Measurements from ENCODE around the gene LARGE2. TPM values are rescaled to one million over a fixed set of nuclear protein-coding genes. Genes with fewer than 3 reads are reported as not detected.

LARGE2 gene
- total RNA-seq, 1 experiment from 2014 or later, result 124 TPM

GRCh38 chr11:45913942-45914635 lies 8.4 kb upstream of the LARGE2 start:
- Mint-ChIP-seq H3K9me3 (no peaks in the 10 kb centered on the region), H3K27ac (no peak overlapping the region), H3K36me3 (peaks cover 3% of the 10 kb centered on the region; the same call in 1 of the 2 replicates), H3K27me3 (ENCODE audit: low read depth) (no peaks in the 10 kb centered on the region), H3K4me1 (peaks cover 7% of the 10 kb centered on the region), H3K4me3 (no peak overlapping the region)
- ChIA-PET CTCF (interaction anchor here (1.6 kb wide), 1 partner anchor 13 kb away, joined by 4 read pairs; no protein-coding TSS in a partner anchor), POLR2A (no interaction called here)
- TF ChIP-seq RELA (CRISPR knock-in tag; IDR thresholded peaks at IDR 0.05; ENCODE audit: borderline replicate concordance) (no peak), JUN (CRISPR knock-in tag; IDR thresholded peaks at IDR 0.05) (no peak), USF2 (CRISPR knock-in tag; IDR thresholded peaks at IDR 0.05) (no peak), NFATC4 (CRISPR knock-in tag; IDR thresholded peaks at IDR 0.05) (no peak), ELF4 (CRISPR knock-in tag; IDR thresholded peaks at IDR 0.05; ENCODE audit: low read depth) (no peak)
- ATAC-seq (no peak), DNase-seq (ENCODE audit: low spot score) (no peak)

DNA sequence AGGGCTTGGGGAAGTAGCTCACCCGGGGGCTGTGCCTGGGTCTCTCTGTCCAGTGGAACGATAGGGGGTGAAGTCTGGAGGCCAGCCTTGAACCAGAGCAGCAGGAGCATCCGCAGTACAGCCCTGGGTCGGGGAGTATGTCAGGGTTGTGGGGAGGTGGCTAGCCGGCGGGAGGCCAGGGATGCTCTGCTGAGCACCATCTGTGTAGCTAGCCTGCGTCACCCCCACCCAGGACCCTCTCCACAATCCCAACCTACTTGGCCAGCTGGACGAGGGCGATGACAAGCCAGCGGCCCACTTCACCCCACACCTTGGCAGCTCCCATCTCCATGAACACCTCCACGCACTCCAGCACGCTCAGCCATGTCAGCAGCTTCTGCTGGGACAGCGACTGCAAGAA lies 7.0 kb upstream of the LARGE2 start:
- Mint-ChIP-seq H3K4me1 (peaks cover 20% of the 10 kb centered on the region), H3K27ac (no peak overlapping the region), H3K27me3 (ENCODE audit: low read depth) (no peaks in the 10 kb centered on the region), H3K4me3 (peak overlapping the region; percentile 27; the same call in 1 of the 2 replicates), H3K9me3 (no peaks in the 10 kb centered on the region), H3K36me3 (peaks cover 3% of the 10 kb centered on the region; the same call in 1 of the 2 replicates)
- CTCF ChIA-PET, result interaction anchor here (1.6 kb wide), 1 partner anchor 15 kb away, joined by 4 read pairs; no protein-coding TSS in a partner anchor
- no peak for DNase-seq (ENCODE audit: low spot score)
- ATAC-seq, result no peak
- POLR2A ChIA-PET, result no interaction called here
- TF ChIP-seq, protein P1, sequence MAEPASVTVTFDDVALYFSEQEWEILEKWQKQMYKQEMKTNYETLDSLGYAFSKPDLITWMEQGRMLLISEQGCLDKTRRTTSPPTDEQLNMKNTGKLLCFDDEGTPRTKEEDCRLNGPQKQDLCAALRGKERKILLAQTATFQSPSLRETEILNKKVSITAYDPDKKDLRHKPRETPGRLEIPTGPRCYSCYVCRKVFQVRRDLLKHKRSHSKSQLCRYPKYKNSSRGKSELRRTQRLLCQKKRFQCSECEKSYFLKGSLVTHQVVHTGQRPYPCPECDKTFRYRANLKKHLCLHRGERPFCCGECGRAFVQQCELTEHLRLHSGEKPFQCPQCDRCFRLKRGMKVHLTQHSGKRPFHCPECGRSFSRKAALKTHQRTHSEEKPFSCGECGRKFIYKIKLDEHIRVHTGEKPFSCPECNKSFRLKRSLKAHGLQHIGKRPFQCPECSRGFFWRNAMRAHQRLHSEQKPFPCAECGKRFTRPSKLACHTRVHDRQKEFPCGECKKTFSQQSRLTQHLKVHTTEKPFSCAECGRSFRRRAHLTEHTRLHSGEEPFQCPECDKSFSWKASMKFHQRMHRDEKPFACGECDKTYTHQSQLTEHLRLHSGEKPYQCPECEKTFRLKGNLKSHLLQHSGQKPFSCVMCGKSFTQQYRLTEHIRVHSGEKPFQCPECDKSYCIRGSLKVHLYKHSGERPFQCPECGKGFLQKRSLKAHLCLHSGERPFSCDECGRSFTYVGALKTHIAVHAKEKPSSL (CRISPR knock-in tag; conservative IDR thresholded peaks at IDR 0.05), result no peak
- TF ChIP-seq, protein P2, sequence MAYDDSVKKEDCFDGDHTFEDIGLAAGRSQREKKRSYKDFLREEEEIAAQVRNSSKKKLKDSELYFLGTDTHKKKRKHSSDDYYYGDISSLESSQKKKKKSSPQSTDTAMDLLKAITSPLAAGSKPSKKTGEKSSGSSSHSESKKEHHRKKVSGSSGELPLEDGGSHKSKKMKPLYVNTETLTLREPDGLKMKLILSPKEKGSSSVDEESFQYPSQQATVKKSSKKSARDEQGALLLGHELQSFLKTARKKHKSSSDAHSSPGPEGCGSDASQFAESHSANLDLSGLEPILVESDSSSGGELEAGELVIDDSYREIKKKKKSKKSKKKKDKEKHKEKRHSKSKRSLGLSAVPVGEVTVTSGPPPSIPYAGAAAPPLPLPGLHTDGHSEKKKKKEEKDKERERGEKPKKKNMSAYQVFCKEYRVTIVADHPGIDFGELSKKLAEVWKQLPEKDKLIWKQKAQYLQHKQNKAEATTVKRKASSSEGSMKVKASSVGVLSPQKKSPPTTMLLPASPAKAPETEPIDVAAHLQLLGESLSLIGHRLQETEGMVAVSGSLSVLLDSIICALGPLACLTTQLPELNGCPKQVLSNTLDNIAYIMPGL (CRISPR knock-in tag; IDR thresholded peaks at IDR 0.05), result no peak
- TF ChIP-seq, protein P3, sequence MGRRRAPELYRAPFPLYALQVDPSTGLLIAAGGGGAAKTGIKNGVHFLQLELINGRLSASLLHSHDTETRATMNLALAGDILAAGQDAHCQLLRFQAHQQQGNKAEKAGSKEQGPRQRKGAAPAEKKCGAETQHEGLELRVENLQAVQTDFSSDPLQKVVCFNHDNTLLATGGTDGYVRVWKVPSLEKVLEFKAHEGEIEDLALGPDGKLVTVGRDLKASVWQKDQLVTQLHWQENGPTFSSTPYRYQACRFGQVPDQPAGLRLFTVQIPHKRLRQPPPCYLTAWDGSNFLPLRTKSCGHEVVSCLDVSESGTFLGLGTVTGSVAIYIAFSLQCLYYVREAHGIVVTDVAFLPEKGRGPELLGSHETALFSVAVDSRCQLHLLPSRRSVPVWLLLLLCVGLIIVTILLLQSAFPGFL (CRISPR knock-in tag; IDR thresholded peaks at IDR 0.05; ENCODE audit: borderline replicate concordance), result no peak
- TF ChIP-seq ZNF423 (CRISPR knock-in tag; IDR thresholded peaks at IDR 0.05) (no peak), TCF7 (CRISPR knock-in tag; IDR thresholded peaks at IDR 0.05; ENCODE audit: low read depth) (no peak), FOXP1 (CRISPR knock-in tag; IDR thresholded peaks at IDR 0.05; ENCODE audit: borderline replicate concordance) (no peak)

DNA sequence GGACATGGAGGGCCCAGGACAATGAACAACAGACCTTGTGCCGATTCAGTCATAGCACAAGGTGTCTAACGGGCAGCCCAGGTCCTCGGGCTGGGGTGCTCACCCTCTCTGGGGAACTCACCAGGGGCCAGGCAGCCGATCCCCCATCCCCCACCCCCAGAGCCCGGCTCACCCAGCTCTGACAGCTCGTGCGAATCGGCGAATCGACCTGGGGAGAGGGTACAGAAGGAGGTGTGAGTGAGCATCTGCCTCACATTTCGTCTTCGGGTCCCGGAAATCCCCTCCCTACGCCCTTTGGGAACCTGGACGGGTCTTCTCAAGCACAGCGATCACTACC lies 5.2 kb upstream of the LARGE2 start:
- CTCF ChIA-PET, result interaction anchor here (1.0 to 1.7 kb wide), 8 partner anchors 17 to 146 kb away, joined by 3 to 17 read pairs (median 4); no protein-coding TSS in a partner anchor
- H3K4me3 Mint-ChIP-seq, result peak overlapping the region; percentile 93
- H3K4me1 Mint-ChIP-seq, result peaks cover 32% of the 10 kb centered on the region
- DNase-seq (ENCODE audit: low spot score) (no peak), ATAC-seq (no peak)
- no peaks in the 10 kb centered on the region for H3K9me3 Mint-ChIP-seq
- H3K36me3 Mint-ChIP-seq, result peaks cover 3% of the 10 kb centered on the region; the same call in 1 of the 2 replicates
- peaks cover 2% of the 10 kb centered on the region; the same call in 1 of the 2 replicates for H3K27me3 Mint-ChIP-seq (ENCODE audit: low read depth)
- no peak overlapping the region for H3K27ac Mint-ChIP-seq
- POLR2A ChIA-PET, result interaction anchor here (0.6 to 1.7 kb wide), 8 partner anchors 12 to 90 kb away, joined by 3 to 8 read pairs (median 4); no protein-coding TSS in a partner anchor
- TF ChIP-seq NR3C1 (CRISPR knock-in tag; conservative IDR thresholded peaks at IDR 0.05; ENCODE audit: low read depth), result no peak
- TF ChIP-seq IRF2 (CRISPR knock-in tag; IDR thresholded peaks at IDR 0.05; ENCODE audit: borderline replicate concordance, low read depth), result no peak
- TF ChIP-seq KAT7 (CRISPR knock-in tag; IDR thresholded peaks at IDR 0.05; ENCODE audit: borderline replicate concordance), result no peak
- no peak for TF ChIP-seq NFATC4 (CRISPR knock-in tag; IDR thresholded peaks at IDR 0.05)
- no peak for TF ChIP-seq GRHL2 (CRISPR knock-in tag; IDR thresholded peaks at IDR 0.05; ENCODE audit: insufficient replicate concordance, severe bottlenecking)
- TF ChIP-seq GABPB1 (CRISPR knock-in tag; IDR thresholded peaks at IDR 0.05), result no peak
- TF ChIP-seq OVOL2 (CRISPR knock-in tag; IDR thresholded peaks at IDR 0.05; ENCODE audit: borderline replicate concordance), result no peak
- no peak for TF ChIP-seq E2F4 (CRISPR knock-in tag; IDR thresholded peaks at IDR 0.05; ENCODE audit: borderline replicate concordance, low read depth)
- no peak for TF ChIP-seq SMAD4 (CRISPR knock-in tag; IDR thresholded peaks at IDR 0.05)
- TF ChIP-seq, protein P4, sequence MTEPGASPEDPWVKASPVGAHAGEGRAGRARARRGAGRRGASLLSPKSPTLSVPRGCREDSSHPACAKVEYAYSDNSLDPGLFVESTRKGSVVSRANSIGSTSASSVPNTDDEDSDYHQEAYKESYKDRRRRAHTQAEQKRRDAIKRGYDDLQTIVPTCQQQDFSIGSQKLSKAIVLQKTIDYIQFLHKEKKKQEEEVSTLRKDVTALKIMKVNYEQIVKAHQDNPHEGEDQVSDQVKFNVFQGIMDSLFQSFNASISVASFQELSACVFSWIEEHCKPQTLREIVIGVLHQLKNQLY (CRISPR knock-in tag; IDR thresholded peaks at IDR 0.05), result no peak

Measured in WTC11 (cell line).